HuH-7 (cell line): Measurements from ENCODE around the gene STPG2.
A peak's percentile ranks its signal among the peaks of the same experiment; 100 is the strongest.

ENCODE experiments used
- DNase-seq: peaks from one replicate; pipeline ENCODE4 v3.0.0; 2011; ENCODE audit warnings: low spot score

STPG2 gene

GRCh38 chr4:98143001-98143899 lies at the start of gene STPG2:
Gene STPG2 (minus strand): TSS chr4:98143476.
- peak; percentile 69 for DNase-seq

GRCh38 chr4:98185279-98185678 lies 42.0 kb upstream of the STPG2 start:
- no peak for DNase-seq

GRCh38 chr4:98181809-98182208 lies 38.5 kb upstream of the STPG2 start:
- DNase-seq = no peak

GRCh38 chr4:98179951-98180350 lies 36.7 kb upstream of the STPG2 start:
- DNase-seq = no peak

GRCh38 chr4:98176531-98176930 lies 33.3 kb upstream of the STPG2 start:
- no peak for DNase-seq

DNA sequence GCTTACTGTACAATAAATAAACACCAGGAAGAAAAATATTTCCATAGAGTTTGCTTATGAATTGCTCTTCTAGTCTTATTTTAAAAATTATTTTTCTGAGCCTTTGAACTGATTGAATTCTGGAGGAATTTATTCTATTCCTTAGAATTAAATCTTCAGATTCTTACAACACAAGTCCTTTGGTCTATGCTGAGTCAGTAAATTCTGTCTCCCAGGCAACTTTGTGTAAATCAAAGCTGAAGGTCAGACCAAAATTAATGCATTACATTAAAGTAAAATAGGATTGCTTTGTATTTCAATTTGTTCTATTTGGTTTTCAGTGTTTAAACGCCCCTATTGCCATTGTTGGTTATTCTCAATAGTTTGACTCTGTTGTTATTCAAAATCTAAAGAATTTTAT lies 26.8 kb upstream of the STPG2 start:
- no peak for DNase-seq

DNA sequence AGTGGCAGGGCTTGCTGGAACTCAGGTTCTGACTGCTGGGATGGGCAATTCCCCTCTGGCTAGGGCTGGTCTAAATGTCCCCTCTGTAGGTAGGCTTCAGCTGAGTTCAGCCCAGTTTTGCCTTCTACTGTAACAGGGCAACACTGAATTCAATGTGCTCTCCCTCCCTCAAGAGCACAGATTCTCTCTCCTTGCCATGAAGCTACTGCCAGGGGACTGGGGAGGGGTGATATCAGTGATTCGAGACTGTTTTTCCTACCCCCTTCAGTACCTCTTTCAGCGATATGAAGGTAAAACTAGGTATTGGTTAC lies 23.4 kb upstream of the STPG2 start:
- no peak for DNase-seq

DNA sequence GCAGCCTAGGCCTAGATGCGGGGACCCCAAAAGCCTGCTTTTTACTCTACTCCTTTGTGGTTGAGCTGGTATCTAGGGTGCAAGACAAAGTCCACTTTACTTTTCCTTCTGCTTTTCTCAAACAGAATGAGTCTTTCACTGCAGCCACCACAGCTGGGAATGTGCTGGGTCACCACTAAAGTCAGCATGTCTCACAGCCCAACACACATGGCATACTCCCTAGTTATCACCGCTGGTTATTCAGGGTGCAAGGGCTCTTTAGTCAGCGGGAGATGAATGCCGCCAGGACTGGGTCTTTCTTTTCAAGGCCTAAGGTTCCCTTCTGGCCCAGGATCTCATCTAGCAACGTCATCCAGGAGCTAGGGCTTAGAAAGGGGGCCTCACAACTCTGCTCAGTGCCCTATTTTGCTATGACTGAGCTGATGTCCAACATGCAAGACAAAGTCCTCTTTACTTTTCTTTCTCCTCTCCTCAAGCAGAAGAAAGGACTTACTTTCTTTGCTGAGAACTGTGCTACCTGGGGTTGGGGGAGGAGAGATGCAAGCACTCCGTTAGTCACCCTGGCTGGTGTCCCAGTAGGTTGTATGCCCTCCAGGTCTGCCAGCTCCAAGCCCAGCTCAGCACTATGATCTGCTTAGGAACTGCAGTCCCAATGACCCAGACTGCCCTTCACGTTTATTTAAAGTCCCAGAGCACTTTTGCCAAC lies 22.9 kb upstream of the STPG2 start:
- DNase-seq = no peak

DNA sequence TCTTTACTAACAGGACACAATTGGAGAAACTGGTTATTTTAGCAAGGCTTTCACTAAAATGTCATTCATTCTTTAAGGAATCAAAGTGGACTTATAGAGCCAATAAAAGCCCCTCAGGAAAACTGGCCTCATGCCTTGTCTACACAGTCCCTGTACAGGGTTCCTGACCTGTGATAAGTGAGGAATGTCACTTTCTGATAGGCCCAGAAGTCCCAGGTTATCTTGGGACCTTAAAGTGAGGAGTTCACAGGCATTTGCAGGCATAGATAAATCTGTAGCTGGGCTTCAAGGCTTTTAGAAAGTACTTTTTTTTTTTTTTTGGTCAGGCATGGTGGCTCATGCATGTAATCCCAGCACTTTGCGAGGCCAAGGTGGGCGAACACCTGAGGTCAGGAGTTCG lies 19.4 kb upstream of the STPG2 start:
- DNase-seq = no peak

GRCh38 chr4:98151145-98151924 lies 8.1 kb upstream of the STPG2 start:
- no peak for DNase-seq

DNA sequence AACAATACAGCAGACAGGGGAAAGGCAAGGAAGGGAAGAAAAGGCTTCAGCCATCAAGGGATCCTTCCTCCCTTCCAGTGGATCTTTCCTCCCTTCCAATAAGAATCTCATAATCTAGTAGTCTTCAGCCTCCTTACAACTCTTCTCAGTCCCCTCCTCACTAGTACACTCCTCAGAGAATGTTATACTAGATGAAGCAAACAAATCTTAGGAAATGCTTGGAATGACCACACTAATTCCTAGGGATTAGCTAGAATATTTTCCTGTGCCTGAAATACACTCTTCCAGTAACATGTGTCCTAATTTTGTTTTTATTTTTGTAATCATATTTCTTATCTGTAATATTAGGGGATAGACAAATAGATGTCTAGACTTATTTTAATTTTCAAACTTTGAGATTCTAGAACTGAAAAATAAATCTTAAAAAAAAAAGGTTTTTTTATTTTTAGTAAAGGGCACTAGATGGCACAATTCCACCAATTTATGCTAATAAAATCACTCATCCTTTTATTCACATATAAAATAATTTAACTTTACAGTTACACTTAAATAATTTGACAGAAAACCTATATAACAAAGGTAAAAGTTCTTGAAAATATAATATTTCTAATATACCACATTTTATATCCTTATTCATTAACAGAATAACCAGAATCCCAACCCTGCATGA lies 7.0 kb upstream of the STPG2 start:
- DNase-seq = no peak

- DNase-seq = no peak
Measured at GRCh38 chr4:98148856-98149255, 5.6 kb upstream of the STPG2 start.

DNA sequence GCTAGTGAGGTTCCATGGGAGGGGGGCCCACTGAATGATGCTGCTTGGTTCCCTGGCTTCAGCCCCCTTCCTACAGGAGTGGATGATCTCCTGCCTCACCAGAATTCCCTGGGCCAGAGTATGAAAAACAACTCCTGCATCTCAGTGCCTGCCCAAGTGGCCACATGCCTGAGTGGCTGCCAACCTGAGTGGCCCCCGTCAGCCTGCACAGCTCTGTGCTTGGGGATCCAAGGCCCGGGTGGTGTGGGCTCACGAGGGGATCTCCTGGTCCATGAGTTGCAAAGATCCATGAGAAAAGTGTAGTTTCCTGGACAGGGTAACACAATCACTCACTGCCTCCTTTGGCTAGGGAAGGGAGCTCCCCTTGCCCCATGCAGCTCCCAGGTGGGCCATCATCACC lies 17.1 kb downstream of the STPG2 start:
- DNase-seq = no peak

GRCh38 chr4:98125585-98125984 lies 17.7 kb downstream of the STPG2 start:
- DNase-seq = no peak

DNA sequence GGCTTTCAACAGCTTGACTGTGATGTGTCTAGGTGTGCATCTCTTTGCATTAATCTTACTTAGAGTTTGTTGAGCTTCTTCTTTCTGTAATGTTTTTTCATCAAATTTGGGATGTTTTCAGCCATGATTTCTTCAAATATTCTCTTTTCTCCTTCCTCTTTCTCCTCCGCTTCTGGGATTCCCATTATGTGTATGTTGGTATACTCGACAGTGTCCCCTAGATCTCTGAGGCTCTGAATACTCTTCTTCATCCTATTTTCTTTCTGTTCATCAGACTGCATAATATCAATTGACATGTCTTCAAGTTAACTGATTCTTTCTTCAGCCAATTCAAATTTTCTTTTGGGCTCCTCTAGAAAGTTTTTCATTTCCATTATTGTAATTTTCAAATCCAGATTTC lies 25.9 kb downstream of the STPG2 start:
- no peak for DNase-seq

- DNase-seq = peak; percentile 1
Measured at GRCh38 chr4:98113012-98113411, 30.3 kb downstream of the STPG2 start.

DNA sequence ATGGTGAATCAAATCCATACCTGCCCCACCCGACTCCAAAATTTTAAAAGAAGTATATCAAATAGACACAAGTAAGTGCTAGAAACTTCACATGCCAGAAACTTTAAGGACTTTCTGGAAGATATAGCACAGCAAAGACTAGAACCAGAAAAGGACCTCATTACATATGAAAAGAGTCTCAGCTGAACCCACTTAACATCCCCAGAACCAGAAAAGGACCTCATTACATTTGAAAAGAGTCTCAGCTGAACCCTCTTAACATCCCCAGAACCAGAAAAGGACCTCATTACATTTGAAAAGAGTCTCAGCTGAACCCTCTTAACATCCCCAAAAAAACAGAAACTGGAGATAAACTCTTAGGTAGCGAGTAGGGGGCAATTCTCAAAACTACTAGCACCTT lies 32.3 kb downstream of the STPG2 start:
- DNase-seq = no peak

DNA sequence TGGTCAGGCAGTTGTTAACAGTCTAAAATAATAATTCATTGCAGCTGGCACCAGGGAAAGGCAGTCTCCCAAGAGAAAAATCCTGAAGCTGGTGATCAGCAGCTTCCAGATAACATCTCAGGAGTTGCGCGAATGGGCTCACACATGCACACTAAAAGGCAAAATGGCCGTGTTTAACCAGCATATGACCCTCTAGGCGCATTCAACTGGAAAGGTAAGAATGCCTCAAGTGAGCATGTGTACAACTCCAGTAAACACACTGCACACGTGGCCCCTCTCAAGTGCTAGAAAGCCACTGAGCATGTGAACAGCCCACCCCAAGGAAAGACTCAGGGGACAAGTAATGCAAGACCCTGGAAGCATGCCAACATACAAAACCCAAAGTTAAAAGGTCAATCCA lies 33.1 kb downstream of the STPG2 start:
- DNase-seq = no peak

- no peak for DNase-seq
Measured at GRCh38 chr4:98102660-98103059, 40.6 kb downstream of the STPG2 start.

DNA sequence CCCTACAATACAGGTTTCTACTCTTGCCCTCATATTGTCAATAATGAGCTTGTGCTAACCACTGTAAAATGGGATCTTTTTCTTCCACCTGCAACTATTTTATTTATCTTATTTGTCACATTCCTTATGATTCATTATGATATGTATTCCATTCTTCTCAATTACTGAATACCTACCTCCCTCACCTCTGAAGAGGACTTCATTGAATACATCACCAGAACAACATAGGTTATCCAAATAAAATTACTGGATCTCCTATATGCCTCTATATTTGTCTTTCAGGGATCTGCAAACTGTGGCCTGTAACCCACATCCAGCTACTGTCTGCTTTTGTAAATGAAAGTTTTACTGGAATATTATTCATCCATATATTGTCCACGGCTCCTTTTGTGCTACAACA lies 41.3 kb downstream of the STPG2 start:
- DNase-seq = no peak

GRCh38 chr4:98098764-98099163 lies 44.5 kb downstream of the STPG2 start:
- DNase-seq = no peak

- DNase-seq = no peak
Measured at GRCh38 chr4:98094118-98094517, 49.2 kb downstream of the STPG2 start.
